ENCODE results near the gene FARP2.

The FARP2 gene

GRCh38 chr2:241539616-241540374 lies 183.7 kb downstream of the FARP2 start:
- H3K4me3 ChIP-seq (ENCODE audit: low read length), result no peak overlapping the region
- TF ChIP-seq CTCF (conservative IDR thresholded peaks at IDR 0.05; ENCODE audit: low read depth, low read length), result no peak
- no peak for DNase-seq (ENCODE audit: low read depth)

GRCh38 chr2:241540401-241540770 lies 184.3 kb downstream of the FARP2 start:
- peak overlapping the region; percentile 42 for H3K4me3 ChIP-seq (ENCODE audit: low read length)
- TF ChIP-seq CTCF (conservative IDR thresholded peaks at IDR 0.05; ENCODE audit: low read depth, low read length), result no peak
- DNase-seq (ENCODE audit: low read depth), result no peak

- peak overlapping the region; percentile 42 for H3K4me3 ChIP-seq (ENCODE audit: low read length)
- TF ChIP-seq CTCF (conservative IDR thresholded peaks at IDR 0.05; ENCODE audit: low read depth, low read length), result no peak
- DNase-seq (ENCODE audit: low read depth), result no peak
These were observed 184.9 kb downstream of the FARP2 start for GRCh38 chr2:241540771-241541561.

GRCh38 chr2:241541564-241542277 lies 185.6 kb downstream of the FARP2 start:
- H3K4me3 ChIP-seq (ENCODE audit: low read length), result peak overlapping the region; percentile 31
- no peak for TF ChIP-seq CTCF (conservative IDR thresholded peaks at IDR 0.05; ENCODE audit: low read depth, low read length)
- no peak for DNase-seq (ENCODE audit: low read depth)

GRCh38 chr2:241542278-241542605 lies 186.2 kb downstream of the FARP2 start:
- DNase-seq (ENCODE audit: low read depth), result no peak
- H3K4me3 ChIP-seq (ENCODE audit: low read length), result no peak overlapping the region
- TF ChIP-seq CTCF (conservative IDR thresholded peaks at IDR 0.05; ENCODE audit: low read depth, low read length), result no peak

Measured in retinal pigment epithelial cell (primary cell).